K562 treated with DMSO at 1 percent for 4 hours (cell line): ENCODE measurements around the gene MAMDC2. TPM values are rescaled to one million over a fixed set of nuclear protein-coding genes. Genes with fewer than 3 reads are reported as not detected.

Experiments used
- total RNA-seq: library from RNA; unstranded; fragments of 300-600 nt; gene quantifications from 2 replicates; pipeline ENCODE4 v1.2.3, GENCODE V29; 2022; ENCODE audit not compliant: insufficient read depth

Gene MAMDC2, protein sequence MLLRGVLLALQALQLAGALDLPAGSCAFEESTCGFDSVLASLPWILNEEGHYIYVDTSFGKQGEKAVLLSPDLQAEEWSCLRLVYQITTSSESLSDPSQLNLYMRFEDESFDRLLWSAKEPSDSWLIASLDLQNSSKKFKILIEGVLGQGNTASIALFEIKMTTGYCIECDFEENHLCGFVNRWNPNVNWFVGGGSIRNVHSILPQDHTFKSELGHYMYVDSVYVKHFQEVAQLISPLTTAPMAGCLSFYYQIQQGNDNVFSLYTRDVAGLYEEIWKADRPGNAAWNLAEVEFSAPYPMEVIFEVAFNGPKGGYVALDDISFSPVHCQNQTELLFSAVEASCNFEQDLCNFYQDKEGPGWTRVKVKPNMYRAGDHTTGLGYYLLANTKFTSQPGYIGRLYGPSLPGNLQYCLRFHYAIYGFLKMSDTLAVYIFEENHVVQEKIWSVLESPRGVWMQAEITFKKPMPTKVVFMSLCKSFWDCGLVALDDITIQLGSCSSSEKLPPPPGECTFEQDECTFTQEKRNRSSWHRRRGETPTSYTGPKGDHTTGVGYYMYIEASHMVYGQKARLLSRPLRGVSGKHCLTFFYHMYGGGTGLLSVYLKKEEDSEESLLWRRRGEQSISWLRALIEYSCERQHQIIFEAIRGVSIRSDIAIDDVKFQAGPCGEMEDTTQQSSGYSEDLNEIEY
- not detected in 2 replicates for total RNA-seq

DNA sequence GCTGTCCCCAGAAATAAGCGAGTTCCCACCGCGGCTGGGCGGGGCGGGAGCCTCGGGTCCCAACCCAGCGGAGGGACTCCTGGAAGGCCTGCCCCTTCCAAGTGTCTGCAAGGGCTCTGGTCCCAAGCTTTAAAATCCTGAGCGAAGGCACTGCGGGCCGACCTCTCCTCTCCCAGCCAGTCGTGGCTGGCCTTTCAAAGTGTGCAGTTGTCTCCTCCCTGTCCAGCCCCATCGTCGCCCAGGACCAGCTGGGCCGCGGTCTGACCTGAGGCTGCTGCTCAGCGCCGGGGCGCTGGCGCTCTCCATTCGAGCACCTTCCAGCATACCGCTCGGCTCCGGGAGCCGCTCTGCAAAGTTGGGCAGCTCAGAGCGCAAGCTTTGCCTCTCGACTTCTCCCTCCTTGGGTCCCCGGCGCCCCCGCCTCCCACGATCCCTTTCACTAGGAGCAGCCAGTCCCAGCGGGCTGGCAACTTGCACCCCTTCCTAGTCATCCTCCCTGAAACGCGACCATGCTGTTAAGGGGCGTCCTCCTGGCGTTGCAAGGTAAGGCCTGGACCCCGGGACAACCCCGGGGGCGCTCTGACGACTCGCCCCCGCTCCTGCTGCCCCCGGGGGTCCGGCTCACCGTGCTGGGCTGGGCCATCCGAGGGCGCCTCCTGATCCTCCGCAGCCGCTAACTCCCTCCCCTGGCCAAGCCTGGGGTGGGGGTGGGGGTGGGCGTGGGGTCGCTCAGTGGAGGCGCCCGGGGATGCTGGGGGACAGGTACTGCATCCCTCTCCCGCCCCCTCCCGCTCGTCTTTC lies at the start of gene MAMDC2:
TSS of gene MAMDC2 (plus strand) at position 160 of the 801 bp plus-strand sequence. CDS start at position 510, 350 bp downstream.

DNA sequence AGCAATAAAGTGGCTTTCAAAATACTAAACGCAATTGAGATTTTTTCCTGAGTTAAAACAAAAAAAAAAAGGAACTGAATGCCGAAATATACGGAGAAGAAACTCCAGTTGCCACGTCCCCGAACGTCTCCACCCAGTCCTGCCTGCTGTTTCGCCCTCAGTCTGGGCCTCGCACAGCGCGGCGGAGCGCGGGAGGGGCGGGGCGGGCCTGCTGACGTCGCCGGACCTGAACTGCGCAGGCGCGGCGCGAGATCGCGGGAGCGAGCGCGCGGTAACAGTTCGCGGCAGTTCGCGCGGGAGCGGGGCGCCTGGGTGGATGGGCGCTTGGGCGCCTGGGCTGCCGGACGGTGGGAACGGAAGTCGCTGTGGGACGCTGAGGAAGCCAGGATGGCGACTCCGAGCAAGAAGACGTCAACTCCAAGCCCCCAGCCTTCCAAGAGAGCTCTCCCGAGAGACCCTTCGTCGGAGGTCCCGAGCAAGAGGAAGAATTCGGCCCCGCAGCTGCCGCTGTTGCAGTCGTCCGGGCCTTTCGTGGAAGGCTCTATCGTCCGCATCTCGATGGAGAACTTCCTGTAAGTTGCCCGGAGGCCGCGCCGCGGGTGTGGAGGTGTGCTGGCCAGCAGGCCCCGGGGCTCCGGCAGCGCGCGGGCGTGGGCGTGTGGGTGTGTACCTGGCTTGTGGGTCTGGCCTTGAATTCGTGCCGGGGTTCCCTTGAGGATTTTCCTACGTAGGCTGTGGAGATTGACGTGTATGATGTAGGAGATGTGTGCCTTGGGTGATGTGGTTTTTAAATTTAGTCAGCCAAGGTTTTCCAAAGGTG lies 215.3 kb downstream of the MAMDC2 start, which contains the start of gene SMC5:
TSS of gene SMC5 (plus strand) at position 287 of the 820 bp plus-strand sequence. CDS start at position 388, 101 bp downstream.

Other genes starting within 250 kb of the MAMDC2 start
- gene CFAP95, start 223.0 kb upstream of the MAMDC2 start, total RNA-seq = not detected in 2 replicates
- gene SMC5, start 215.1 kb downstream of the MAMDC2 start, total RNA-seq = 4.7 and 9.2 TPM in 2 replicates